NCI-H187 (cell line): ENCODE measurements around the gene GNAO1.

Source experiments
- DNase-seq, 2 experiments: peaks; one replicate each; lab custom pipeline; 2025; lab: John Stamatoyannopoulos, UW

The GNAO1 gene

DNA sequence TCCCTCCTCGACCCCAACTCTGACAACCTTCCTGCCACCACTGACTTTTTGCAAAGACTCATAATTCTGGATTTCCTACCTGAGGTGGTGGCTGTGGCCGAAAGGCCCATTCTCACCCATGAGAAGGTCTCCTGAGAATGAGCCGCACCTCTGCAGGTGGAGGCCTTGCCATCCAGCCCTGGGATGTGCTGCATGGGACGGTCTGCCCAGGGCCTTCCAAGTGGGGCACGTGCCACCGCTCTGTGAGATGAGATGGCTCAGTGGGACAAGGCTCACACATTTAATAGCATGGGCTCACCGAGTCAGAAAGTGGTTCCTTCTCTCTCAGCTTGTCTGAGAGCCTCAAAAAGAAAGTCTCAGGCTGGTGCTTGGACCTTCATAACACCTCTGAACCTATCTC, 121.3 kb downstream of the GNAO1 start:
- DNase-seq = no peak

DNA sequence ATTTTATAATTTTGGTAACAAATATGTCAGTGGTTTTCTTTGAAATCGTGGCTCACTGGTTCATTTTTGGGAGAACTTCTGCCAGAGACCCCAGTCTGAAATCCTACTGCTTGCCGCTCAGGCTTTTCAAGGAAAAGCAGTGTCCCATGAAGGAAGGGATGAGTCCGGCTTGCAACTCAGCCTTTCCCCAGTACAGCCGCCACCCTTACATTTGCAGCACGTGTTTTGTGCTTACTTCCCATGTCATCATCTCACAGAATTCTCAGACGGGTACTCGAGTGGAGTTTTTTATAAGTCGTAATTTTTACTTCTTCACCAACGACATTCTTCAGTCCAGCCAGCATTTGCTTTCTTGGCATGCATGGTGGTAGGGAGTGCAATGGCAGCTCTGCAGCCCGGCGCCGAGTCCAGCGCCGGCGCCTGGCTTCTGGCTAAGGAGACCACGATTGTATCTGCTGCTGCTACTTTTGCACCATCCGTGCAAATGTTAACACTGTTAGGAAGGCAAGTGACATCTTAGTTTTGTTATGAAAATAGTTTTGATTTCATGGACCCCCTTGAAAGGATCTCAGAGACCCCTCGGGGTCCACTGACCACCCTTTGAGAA, 123.1 kb downstream of the GNAO1 start:
- DNase-seq = no peak

DNA sequence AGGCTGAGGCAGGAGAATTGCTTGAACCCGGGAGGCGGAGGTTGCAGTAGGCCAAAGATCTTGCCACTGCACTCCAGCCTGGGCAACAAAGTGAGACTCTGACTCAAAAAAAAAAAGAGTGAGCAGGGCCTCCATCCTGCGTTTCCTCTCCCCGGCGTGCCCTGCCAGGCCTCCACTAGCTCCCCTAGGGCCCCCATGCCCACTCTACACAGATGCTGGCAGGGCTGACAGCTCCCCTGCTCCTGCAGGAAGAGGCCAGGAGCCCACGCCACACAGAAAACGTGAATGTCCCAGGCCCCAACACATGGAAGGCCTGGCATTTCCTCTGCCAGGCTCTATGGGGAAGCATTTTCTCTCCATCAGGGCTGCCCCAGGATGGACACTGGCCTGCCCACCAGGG, 124.7 kb downstream of the GNAO1 start:
- DNase-seq = no peak

DNA sequence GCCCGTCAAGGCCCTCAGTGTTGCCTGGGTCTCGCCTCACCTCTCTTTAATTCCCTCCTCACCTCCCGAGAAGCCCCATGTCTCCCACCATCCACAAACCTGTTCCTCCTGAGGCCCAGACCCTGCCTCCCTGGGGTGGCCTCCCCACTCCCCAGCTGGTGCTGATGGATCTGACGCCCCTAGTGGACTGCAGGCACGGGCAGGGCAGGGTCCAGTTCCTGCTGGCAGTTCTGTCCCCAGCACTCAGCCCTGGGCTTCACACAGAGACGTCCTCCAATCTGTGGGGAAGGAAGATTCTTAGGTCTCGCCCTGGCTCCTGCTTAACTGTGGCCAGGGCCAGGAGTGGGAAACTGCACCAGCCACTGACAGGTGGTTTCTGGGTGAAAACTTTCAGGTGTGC, 125.3 kb downstream of the GNAO1 start:
- DNase-seq = no peak

DNA sequence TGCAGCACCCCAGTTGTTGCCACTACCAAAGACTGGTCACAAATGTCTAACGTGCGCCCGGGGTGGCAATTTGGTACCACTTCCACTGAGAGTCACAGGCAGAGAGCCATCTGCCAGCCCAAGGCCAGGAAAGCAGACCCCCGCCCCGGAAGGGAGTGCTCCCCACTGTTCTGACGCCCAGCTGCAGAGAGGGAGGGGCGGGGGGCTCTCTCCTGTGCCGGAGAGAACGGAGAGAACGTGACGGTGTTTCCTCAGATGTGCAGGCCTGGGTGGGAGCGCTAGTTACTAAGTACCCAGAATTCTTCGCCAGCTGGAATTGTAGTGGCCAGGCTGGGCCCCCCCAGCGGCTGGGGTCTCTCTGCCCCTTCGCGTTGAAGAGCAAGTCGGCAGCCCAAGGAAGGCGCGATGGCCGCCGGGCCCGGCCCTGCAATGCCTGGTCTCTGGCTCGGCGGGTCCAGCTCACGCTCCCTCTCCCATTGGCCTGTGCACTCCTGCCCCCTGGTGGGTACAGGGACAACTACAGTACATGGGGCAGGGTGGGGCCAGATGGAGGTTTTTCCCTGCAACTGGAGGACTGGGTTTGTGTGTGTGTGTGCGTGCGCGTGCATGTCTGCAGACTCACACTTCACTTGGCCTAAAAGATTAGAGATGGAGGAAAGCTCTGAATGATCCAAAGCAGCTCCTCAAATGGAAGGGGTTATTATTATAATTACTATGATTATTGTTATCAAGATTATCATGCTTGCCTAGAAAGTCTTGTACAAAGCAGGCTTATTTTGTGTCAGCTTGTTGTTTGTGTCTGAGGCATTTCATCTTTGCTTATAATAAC, 126.9 kb downstream of the GNAO1 start:
- DNase-seq = peak; percentile 6 to 9

DNA sequence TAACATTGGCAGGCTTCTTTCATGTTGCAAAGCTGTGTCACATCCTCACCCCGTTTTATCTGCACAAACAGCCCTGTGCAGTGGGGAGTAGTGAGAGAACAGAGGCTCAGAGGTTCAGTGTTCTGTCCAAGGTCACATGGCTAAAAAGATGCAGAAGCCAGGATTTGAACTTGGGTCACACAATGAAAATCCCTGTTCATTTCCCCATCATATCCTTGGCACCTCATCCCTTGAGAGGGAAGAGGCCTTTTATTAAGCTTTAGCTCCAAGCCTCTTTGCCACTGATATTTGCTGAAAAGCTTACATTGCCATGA, 127.5 kb downstream of the GNAO1 start:
- DNase-seq = no peak

DNA sequence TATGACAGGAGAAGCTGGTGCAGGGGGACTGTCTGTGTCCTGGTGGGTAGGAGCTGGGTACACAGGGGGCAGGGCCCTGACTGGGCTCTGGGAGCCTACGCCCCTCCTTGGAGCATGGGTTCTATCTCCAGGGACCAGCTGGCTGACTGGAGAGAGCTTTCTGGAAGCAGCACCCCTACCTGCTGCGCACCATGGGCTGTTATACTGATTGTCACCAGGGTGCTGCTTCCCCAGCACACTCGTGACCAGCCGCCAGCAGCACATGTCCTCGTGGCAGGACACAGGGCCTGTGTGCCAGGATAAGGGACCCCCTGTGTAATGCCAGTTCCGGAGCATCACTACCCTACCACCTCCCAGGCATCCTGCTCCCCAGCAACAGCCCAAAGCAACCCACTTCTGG, 128.1 kb downstream of the GNAO1 start:
- DNase-seq = no peak

DNA sequence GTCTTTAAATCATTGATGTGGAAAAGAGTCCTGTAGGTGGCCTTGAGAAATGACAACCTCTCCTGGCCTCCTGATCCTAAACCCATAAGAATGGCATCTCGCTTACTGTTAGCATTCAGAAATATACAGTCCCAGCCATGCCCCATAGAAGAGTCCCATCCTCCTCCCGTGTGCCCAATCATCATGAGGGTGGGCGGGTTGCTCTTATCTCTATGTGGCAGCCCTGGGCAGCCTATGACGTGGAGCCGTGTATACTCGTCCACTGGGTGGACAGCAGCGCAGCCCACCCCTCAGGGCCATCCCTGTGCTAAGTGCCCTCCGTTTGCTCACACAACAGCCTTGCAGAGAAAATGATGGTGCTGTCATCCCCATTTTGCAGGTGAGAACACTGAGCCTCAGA, 128.8 kb downstream of the GNAO1 start:
- no peak for DNase-seq

DNA sequence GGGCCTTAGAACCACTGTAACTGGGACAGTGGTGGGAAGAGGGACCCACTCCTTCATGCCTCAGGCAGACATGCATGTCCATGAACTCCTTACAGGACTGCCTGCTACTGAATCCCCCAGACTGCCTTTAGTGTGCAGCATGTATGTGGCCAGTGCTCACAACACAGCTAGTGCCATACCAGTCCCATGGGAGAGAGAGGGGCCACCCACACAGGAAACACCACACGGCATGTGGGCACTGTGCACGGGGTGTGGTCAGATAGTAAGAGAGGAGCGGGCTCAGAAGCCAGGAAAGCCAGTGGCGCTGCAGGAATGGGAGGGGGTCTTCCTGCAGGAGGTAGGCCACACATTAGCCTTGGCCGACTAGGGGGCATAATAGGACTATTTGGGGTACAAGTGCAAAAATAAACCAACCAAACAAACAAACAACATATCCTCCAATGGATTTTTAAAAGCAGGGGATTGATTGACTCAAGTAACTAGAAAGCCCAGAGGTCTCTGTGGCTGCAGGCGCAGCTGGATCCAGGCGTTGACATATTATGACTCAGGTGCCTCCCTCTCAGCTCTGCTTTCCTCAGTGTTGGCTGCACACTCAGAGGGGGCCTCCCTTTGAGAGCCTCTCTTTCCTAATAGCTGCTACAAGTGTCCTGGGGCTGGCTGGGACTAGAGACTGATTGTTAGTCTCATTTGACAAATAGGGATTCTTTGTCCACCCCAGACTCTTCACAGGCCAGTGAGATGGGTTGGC, 129.7 kb downstream of the GNAO1 start:
- DNase-seq = no peak

DNA sequence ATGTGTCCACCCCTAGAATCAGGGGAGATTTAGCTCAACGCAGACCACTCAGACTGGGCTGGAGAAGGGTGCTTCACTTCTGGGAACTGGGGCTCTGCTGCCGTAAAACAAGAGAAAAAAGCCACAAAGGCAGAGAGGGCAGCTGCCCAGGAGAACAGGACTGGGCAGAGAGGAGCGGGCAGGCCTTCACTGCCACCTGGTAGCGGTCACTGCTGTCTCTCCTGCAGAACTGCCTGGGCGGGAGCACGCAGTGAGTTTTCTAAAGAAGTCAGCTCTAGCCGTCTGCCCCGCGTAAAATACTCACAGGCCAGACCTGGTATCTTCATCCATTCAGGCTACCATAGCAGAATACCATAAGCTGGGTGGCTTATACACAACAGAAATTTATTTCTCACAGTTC, 130.3 kb downstream of the GNAO1 start:
- no peak for DNase-seq

DNA sequence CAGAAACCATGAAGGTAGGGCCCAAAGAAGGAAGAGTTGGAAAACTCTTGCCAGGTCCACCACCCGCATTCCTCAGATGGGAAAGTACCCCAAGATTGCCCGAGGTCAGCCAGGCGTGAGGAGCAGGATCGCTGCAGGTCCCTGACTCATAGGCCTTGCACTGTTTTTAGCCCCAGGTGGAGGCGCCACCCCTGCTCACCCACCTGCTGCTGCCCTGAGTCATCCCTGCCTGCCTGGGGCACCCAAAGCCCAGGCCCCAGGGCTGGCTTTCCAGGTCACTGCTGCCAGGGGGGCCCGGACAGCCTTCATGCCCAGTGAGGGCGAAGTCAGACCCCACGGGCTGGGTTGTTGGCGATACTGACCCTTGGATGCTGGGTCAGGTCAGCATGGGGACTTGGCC, 133.1 kb downstream of the GNAO1 start:
- no peak for DNase-seq

DNA sequence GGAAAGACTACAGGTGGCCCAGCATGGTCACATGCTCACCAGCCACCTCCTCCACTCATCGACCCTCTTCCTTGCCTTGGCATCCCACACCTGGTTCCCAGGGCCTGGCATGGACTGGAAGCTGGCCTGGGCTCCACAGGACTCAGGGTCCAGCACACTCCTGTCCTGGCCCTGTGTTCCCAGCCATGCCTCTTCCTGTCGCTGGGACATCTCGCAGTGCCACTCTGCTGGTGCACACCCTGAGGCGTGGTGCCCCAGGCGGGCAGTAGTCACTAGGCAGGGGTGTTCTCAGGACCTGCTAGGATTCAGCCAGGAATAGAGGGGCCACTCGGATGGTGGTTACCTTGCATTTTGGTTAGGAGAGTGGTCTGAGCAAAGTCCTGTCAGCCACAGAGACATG, 134.7 kb downstream of the GNAO1 start:
- DNase-seq = no peak

DNA sequence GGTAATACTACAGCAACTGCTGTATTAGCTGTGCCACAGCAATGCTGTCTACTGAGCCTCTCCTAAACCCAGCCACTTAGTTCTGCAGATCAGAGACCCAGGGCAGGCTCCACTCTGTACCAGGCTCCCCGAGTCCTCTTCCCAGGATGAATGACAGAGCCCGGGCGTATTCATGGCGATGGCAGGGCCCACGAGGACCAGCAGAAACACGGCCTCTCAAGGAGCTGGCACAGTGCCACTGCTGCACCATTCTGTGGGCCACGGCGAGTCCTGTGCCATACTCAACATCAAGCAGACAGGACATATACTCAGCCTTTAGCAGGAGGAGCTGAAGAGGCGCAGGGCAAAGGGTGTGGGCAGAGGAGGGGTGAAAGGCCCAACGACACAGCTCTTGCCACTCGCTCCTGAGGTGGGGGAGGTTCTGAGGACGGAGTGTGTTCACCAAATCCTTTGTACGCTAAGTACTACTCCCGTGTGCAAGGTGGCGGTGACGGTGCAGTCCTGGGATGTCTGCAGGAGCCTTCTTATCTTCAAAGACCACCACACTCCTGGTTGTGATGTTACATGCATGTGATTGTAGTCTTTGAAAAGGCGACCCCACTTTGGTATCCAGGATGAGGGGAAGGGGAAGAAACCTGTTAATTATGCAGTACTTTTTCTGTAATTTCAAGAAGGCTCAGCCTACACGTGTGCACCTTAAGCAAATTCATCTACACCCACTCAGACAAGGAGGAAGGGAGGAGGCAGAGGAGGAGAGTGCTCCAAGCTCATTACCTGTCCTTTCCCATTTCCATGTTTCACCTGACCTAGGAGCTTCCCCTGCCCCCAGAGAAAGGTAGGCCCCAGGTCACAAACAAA, 136.0 kb downstream of the GNAO1 start:
- no peak for DNase-seq

DNA sequence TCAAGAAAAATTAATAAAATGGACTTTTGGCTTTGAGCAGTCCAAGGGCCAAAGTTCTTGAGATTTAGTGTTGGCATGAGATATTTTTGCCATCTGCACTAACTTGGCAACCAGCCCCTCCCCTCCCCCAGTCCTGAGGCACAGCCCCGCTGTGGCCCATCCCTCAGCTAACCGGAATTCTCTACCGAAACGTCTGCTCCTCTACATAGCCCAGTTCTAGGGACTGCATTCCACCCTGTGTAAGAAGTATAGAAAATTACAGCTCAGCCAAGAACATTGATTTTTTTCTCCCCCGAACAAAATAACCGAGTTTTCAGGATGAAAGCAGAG, 136.6 kb downstream of the GNAO1 start:
- DNase-seq = no peak

DNA sequence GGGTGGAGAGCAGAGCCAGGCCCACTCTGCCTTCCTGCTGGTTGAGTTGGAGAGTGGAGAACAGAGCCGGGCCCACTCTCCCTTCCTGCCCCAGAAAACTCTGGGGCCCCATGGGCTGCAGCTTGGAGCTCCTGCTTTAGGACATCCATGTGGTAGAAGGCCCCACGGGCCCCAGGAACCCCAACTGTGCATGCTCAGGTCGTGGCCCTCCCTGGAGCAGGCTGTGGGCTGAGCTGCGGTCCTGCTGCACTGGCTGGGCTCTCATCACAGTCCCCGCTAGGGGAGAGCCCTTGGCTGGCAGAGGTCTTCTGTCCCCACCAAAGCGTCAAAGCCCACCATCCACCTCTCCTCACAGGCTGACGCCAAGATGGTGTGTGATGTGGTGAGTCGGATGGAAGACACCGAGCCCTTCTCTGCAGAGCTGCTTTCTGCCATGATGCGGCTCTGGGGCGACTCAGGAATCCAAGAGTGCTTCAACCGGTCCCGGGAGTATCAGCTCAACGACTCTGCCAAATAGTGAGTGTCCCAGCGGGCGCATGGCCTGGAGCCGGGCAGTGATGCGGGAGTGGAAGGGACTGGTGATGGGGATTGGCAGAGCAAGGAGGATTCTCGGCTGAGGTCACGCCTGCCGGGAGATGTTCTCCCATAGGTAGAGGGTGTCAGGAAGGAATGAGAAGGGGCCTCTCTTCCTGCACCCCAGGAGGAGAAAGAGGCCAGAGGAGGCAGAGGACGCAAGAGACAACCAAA, 137.2 kb downstream of the GNAO1 start:
- DNase-seq = no peak

DNA sequence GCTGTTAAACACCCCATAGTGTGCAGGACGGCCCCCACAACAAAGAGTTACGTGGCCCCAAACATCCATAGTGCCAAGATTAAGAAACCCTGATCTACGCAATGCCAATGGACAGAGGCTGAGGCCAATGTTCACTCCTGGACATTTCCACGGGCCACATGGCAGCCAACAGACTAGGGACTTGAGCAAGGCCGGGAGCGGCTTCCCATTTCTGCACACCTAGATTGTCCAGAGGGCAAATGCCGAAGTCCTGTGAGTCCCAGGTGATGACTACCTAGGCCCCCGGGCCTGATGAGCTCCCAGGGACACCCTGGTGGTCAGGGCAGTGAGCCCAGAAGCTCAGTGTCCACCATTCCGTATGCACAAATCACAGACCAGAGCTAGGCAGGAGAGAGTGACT, 138.6 kb downstream of the GNAO1 start:
- DNase-seq = no peak

DNA sequence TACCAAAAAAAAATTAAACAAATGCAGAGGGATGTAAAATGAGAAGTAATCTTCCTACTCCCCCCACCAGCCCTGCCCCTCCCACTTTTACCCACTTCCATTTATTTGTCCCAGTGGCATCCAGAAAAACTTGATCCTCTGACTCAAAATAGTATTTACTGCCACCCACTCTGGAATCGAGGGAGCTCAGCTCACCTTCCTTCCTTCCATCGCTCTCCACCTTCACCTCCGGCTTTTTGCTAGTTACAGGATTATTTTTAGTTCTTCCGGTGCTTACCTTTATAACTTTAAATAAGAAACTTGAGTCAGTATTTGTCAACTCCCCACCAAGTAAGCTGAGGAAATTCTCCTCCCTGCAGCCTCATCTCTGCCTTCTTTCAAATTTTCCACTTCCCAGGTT, 139.2 kb downstream of the GNAO1 start:
- DNase-seq = no peak

DNA sequence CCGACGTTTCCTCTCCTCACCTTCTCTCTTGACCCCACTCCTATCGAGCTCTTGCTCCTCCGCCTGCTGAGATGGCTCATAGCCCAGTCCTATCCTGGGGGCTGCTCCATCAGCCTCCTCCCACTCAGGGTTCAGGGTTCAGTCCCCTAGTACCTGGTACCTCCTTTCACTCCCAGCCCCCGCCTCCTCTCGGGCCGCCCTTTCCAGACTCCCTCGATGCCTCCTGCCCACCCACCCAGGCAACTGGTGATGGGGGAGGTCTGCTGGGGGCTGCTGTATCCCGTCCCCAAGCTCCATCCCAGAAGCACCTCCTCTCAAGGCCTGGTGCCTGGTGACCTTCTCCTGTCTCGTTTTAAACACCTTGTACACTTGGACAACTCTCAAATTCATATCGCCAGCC, 140.1 kb downstream of the GNAO1 start:
- no peak for DNase-seq

DNA sequence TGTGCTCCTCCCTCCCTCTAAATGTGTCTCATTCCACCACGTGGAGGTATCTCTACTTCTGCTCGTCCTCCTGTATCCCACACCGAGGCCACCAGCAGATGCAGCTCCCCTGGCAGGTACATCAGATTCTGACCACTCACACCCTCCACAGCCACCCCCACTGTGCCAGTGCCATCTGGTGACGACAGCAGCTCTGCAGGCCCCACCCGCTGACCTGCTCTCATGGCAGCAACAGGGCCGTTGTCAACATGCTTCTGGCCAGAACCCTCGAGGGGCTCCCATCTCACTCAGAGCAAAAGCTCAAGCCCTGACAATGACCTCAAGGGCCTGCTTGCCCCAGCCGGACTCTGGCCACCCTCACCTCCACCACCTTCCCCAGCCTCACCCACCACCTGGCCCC, 140.6 kb downstream of the GNAO1 start:
- DNase-seq = no peak

DNA sequence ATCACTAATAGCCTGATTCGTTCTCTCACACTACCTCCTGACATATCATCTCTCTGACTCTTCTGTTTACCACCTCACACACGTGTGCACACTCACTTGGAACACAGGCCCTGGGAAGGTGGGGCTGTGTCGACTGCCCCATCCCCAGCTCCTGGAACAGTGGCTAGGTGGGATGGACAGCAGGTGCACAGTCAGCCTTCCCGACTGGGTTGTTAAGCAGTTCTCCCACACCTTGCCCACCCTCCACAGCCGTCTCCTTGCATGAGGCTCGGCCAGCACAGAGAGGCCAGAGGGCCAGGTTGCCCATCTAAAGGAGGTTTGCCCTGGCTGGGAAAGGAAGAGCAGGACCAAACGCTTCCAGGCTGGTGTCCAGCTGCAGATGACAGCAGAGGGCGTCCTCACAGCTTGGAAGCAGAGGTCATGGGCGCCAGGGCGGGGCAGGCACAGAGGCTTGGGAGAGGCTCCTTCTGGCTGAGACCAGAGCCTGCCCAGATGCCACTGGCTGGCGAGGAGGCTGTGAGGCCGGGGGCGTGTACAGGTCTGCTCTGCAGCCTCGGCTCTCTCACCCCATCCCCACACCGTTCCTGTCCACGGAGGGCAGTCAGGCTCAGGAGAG, 141.3 kb downstream of the GNAO1 start:
- no peak for DNase-seq

DNA sequence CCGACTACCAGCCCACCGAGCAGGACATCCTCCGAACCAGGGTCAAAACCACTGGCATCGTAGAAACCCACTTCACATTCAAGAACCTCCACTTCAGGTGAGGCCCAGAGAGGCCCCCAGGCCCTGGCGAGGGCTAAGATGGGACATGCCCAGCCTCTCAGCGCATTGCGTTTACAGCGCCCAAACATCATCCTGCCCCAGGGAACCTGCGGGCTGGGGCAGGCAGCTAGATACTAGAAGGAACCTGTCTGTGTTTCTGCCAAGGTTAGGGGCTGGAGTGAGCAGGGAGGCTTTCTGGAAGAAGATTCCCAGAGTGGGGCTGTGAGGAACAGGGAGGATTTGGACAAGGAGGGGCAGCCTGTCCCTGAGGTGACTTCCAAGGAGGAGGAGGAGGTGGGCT, 143.5 kb downstream of the GNAO1 start:
- DNase-seq = no peak
